Measurements from ENCODE around the gene ACBD6.

The ACBD6 gene

DNA sequence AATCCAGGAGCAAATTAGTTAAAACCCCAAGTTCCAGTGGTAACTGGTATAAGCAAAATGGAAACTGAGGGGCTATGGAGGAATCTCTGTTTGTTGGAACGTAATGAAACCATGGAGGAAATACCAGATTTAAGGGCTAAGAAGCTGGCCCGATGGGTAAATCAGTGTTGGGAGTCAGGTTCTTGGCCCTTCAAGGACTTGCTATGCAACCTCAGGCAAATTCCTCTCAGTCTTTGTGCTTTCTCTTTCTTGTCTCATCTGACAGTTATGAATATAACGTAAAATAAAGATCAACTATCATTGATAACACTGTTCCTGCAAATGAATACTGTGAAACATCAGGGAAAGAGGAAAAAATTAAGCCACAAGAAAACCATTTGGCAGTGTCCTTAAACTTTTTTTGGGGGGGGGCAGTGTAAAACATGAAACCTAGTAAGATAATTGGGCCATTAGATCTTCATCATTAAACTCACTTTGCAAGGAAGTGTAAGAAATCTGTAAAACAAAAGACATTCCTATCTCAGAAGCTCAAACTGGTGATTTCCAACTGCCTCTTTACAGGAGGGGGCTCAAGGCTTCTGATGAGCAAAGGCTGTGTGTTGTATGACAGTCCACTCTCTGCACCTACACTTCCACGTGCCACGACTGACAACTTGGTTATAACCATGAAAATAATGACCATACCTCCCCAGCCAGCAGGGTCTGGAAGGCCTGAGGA, 224.7 kb downstream of the ACBD6 start:
- in situ Hi-C loops (cut with MboI; ENCODE audit: low sequenced_read_pairs), result no loop called here

DNA sequence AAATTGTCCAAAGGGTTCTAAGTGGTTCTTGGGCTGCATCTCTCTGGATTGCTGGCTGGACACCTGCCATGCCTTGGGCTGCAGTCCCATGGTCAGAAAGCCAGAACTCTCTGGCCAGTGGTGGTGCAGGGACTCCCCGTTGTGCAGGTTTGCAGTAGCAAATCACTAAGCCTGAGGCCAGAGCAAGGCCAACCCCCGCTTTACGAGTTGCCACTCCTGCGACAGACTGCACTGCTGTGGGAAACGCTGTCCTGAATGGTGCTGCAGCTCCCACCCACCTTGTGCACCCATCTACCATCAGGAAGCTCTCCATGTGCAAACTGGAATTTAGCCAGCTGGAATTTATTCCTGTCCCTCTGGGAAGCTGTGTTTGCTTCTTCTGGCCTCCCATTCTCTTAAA, 226.7 kb downstream of the ACBD6 start:
- in situ Hi-C loops (cut with MboI; ENCODE audit: low sequenced_read_pairs), result no loop called here

DNA sequence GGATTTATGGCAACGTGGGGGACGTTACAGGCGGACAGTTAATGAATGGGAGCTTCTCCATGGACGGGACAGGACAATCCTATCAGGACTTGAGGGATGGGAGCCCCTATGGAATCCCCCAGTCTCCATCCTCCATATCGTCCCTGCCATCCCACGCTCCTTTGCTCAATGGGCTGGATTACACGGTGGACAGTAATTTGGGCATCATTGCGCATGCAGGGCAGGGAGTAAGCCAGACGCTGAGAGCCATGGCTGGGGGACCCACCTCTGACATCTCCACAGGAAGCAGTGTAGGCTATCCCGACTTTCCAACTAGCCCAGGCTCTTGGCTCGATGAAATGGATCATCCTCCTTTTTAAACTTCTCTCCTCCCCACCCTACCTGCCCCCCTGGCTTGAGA, 228.2 kb downstream of the ACBD6 start:
- in situ Hi-C loops (cut with MboI; ENCODE audit: low sequenced_read_pairs), result no loop called here

DNA sequence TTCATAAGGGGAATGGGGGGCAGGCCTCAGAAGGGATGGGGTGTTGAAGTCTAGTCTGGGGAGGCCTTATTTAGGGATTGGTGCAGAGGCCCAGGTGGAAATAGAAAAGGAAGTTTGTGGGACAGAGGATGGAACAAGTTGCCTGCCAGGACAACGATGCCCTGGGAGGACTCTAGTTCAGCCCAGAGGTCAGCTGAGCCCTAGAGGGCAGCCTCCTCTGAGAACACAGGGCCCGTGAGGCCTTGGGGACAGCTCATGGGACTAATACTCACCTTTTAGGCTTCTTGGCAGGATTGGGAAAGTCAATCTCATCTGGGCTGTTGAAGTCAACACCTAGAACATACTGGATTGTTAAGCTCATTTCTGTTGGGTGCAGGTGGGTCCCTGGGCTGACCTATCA, 229.3 kb downstream of the ACBD6 start:
- in situ Hi-C loops (cut with MboI; ENCODE audit: low sequenced_read_pairs), result no loop called here

DNA sequence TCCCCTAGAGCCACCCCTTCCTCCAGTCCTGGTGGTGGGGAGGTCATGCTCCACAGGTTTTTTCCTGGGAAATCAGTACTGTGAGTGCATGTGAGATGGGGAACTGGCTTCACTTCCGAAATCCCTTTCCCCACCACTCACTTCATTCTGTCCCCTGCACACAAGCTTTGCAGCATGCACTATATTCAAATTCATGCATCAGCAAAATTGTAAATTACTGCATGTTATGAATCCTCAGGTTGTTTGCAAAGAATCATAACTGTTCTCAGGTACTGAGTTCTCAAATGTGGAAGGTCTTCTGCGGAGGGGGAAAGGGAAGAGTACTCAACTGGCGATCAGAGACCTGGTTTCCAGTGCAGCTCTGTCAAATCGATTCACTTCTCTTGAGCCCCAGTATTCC, 230.0 kb downstream of the ACBD6 start:
- in situ Hi-C loops (cut with MboI; ENCODE audit: low sequenced_read_pairs), result no loop called here

DNA sequence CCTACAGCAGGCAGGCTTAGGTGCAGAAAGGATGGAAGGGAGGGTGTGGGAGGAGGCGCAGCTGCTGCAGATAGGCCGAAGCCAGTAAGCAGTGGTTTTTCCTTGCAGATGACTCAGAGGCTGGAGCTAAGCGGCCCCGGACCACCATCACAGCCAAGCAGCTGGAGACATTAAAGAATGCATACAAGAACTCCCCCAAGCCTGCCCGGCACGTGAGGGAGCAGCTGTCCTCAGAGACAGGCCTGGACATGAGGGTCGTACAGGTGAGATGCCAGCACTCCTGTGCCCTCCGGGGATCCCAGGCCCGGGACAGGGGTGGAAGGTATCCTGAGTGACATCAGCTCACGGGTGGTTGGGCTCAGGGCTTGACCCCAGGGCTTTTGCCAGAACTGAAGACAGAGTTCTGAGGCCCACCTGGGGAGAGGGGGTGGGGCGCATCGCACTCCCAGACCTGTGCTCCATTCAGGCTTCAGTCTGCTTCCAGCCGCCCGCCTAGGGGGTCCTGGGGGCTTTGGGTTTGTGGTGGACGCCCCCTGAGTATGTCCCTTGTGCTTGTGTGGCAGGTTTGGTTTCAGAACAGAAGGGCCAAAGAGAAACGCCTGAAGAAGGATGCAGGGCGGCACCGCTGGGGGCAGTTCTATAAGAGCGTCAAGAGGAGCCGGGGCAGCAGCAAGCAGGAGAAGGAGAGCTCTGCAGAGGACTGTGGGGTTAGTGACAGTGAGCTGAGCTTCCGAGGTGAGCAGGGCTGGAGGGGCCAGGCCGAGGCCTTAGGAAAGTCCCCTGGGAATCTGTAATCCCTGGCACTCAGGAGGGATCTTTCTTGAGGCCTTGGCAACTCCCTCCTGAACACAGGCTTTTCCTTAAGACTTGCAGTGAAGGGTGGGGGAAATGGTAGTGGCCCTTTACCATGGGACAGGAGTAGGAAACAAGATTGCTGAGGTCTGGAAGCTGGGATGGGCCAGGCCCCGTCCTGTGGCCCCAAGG, 230.8 kb downstream of the ACBD6 start:
- in situ Hi-C loops (cut with MboI; ENCODE audit: low sequenced_read_pairs), result no loop called here

DNA sequence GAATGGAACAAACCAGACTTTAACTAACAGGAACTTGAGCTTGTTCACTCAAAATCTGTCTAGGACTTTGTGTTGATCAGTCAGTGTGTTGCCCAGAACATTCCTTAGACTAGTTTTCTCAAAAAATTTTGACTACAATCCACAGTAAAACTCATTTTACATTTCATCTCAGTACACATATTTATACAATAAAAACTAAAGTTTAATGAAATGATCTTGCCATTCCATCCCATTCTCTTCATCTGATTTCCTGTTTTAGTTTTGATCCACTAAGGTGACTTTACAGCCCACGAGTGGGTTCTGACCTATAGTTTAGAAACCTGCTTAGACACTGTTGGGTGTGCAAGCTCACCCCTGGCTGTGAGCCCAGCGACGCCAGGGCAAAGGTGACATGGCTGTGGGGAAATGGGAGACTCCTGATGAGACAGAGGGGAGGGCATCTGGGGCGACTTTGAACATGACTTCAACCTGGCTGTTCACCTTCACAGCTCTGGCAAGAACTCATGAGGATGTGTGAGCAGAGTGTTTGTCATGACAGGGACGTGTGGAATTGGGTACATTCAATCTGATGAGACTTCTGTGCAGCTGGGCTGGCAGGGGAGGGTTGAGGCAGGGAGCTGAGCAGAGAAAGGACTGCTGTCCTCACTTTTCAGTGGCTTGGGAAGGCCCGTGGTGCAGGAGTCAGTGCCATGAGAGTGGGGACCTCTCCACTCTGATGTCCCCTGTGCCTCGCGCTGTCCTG, 231.7 kb downstream of the ACBD6 start:
- in situ Hi-C loops (cut with MboI; ENCODE audit: low sequenced_read_pairs), result no loop called here

DNA sequence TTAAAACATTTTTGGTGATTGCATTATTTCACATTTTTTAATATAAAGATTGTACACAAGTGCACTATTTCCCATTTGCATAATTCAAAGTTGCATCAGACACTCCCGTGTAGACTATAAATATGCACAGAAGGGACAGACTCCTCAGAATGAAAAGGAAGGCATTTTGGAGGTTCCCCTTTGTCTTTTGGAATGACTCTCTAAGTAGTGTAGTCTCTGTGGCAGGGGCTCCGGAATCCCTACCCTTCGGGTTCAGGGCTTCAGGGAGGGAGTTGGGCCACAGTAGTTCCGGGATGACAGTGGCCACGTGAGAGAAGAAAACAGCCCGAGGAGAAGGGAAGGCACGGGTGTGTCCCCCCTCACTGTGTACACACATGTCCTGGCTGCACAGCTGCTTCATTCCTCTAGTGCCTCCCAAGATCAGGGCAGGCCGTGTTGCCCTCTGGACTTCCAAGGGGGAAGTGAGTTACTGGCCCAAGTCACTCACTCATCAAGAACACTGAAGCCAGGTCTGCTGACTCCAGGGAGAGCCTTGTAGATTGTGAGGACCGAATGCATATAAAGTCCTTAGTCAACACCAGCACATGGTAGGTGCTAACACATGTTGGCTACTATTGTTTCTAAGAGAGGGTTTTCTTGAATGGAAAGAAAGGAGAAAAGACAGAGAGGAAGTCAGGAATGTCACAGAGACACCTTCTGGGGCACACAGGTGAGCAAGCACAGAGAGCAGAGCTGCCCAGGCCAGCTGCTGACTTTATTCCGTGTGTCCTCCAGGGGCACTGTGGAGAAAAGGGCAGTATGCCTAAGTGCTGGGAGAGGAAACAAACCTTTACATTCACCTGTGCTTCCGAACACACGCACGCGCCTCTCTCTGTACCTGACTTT, 232.5 kb downstream of the ACBD6 start:
- in situ Hi-C loops (cut with MboI; ENCODE audit: low sequenced_read_pairs), result no loop called here

DNA sequence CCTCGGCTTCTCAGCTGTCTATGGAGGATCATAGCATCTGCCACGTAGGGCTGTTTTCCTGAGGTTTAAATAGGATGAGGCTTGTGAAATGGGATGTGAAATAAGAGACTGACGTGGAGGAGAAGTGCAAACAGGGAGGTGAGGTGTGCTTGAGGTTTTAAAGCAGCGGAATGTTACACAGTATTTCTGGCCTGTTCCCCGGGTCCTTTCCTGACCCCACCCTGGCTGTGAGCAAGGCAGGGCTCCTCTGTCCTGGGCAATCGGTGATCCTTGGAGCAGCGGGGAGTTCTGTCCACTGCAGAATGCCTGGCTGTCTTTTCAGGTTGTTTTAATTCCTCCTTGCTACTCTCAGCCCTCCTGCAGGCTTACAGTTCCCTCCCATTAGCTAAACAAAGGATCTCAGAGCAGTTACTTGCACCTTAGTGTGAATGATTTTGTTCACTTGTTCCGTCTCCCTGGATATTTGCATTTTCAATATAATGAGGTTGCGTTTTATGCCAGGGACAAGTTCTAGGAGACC, 233.8 kb downstream of the ACBD6 start:
- in situ Hi-C loops (cut with MboI; ENCODE audit: low sequenced_read_pairs), result no loop called here

DNA sequence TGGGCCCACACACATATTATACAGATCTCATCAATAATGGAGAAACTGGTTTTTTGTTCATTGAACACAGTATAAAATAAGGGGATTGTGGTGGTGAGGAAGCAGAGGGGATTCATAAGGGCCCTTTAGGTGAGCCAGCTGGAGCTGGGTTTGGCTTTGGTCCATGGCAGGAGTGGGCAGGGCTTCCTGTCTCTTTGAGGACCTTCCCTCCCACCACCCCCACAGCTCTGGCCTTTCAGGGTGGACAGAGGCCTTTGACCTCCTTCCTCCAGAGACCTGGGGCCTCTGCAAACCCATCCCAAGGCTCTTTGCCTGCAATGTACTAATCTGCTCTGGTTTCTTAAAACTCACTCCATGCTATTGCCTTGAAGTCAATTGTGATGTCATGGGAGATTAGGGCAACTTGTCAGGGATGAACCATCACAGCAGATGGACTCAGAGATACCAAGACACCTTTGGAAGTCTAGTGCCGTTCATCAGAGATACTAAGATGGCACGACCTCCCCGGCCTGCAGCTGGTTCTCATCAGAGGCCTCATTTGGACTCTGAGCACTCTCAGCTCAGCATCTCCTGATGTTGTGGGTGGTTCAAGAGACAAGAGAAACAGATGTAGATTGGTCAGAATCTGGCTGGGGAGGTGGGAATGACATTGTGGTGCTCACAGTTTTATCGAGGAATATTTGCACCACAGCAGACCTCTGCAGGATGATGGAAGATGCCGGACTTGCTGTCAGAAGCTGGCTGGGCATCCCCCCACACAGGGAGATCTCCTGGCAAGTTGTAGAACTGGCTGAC, 234.4 kb downstream of the ACBD6 start:
- in situ Hi-C loops (cut with MboI; ENCODE audit: low sequenced_read_pairs), result no loop called here

DNA sequence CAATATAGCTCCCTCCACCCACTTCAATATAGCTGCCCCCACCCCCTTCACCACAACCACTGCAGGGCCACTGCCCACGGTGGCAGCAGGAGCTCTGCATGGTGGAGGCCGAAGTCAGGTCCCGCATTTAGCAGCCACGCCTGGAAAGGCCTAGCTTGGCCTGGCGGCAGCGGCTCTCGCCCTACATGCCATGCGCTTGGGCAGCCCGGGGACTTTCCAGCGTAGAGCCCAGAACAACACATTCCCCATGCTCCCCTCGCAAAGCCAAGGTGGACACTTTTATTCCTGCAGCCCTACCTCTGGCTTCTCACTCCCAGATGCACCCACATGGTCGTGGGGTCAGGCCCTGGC, 235.2 kb downstream of the ACBD6 start:
- in situ Hi-C loops (cut with MboI; ENCODE audit: low sequenced_read_pairs), result no loop called here

DNA sequence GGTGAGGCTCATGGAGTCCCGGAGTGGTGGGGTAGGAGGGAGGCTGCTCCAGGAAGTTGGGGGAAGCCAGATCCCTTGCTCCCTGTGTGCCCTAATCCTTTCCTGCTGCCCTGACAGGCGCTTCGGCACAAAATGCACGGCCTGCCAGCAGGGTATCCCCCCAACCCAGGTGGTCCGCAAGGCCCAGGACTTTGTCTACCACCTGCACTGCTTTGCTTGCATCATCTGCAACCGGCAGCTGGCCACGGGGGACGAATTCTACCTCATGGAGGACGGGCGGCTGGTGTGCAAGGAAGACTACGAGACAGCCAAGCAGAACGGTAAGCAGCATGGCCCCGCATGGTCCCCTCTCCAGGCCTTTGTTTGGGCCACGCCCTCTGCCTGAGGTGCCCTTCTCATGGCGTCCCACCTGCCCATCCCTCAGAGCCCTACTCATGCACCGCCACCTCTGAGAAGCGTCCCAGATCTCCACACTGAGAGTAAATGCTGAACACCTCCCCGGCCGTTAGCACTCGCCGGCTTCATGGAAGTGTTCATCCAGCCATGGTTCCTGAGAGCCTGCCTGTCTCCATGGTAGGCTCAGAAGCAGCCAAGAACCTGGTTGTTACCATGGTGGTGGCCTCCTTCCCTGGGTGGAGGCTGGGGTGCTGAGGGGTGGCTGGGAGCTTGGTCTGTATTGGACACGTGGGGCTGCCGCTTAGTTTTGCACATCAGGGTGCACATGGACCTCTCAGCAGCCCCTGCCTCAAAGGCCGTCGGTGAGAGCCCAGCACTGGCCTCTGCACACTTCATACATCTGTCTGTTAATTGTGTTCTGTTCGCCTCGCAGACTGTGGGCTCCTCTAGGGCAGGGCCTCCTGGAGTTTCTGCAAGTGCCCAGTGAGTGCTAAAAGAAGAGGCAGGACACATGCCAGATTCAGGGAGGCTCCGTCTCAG, 235.8 kb downstream of the ACBD6 start:
- in situ Hi-C loops (cut with MboI; ENCODE audit: low sequenced_read_pairs), result no loop called here

DNA sequence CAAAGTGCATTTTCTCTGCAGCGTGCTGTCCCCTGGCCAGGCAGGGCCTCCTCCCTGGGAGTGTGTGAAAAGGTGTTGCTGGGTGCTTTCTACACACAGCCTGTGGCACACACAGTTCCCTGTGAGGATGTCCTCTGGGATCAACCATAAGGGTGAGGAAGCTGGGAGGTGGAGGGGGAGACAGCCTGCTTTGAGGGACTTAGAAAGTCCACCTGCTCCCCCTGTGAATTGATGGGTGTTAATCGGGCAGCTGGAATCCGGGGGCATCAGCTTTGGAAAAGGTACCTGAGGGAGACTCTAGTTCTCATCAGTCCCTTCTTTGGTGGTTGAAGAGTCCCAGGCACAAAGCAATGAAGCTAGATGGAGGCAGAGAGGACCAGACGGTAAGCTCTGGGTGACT, 236.5 kb downstream of the ACBD6 start:
- in situ Hi-C loops (cut with MboI; ENCODE audit: low sequenced_read_pairs), result no loop called here

DNA sequence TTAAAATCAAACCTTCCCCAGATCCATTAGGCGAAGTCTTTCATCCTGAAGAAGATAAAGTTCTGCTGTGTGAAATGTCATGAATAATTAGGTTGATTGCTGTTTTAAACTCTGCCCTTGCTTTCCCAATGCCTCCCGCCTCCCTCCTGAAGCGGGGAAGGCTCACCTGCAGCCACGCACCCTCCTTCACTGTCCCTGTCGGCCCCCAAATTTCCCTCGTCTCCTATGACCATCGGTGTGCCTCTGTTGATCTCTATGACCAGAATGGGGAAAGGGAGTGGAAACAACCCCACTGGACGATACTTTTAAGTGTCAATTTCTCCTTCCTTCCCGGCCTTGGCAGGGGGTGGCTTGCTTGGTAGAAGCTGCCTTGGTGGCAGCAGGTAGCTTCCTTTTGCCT, 237.2 kb downstream of the ACBD6 start:
- in situ Hi-C loops (cut with MboI; ENCODE audit: low sequenced_read_pairs), result no loop called here

DNA sequence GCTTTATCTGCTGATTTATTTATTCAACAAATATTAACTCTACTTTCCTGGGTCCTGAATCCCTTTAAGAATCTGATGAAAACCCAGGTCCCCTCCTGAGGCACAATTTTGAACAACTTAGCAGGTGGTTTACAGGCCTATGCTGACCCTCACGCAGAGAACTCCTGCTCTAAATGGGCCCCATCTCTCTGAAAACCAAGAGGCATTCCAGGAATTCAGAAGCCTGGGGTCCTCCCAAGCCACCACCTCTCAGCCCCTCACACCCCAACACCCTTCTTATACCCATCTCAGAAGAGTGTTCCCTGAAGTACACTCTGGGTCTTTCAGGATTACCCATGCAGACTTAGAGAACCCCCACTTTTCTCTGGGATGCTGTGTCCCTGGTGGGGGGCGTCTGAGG, 237.8 kb downstream of the ACBD6 start:
- in situ Hi-C loops (cut with MboI; ENCODE audit: low sequenced_read_pairs), result no loop called here

DNA sequence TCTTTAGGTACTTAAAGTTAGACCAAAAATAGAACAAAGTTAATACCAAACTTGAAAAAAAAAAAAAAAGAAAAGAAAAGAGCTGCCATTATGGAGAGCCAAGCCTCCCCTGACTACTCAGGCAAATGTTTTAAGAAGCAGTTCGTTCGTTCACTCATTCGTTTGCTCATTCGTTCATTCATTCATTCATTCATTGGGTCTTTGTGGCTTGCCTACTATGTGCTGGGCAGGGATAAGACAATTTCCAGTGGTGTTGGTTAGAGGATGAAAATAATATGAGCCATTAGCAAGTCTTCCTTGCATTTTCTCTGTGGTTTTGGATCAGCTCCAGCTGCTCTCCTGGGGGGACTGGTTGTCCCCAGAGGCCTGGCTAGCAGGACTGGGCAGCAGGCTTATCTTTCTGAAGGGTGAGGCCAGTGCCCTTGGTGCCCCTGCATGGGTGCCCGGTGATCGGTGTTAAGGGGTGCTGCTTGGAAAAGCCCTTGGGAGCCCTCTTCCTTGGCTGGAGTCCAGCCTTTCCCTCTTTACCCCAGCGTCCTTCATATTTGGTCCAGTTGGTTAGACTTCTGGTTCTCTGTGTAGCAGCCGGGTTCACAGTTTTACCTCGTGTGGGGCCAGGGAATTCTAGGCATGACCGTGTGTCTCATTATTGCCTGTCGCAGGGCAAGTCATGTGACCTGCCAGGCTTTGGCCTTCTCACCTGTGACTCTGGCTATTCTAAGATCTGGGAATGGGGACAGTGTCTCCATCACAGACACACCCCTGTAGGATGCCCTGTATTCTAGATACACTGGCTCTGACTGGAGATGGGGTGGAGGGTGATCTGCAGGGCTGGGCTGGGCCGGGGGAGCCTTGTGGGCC, 239.5 kb downstream of the ACBD6 start:
- in situ Hi-C loops (cut with MboI; ENCODE audit: low sequenced_read_pairs), result no loop called here

DNA sequence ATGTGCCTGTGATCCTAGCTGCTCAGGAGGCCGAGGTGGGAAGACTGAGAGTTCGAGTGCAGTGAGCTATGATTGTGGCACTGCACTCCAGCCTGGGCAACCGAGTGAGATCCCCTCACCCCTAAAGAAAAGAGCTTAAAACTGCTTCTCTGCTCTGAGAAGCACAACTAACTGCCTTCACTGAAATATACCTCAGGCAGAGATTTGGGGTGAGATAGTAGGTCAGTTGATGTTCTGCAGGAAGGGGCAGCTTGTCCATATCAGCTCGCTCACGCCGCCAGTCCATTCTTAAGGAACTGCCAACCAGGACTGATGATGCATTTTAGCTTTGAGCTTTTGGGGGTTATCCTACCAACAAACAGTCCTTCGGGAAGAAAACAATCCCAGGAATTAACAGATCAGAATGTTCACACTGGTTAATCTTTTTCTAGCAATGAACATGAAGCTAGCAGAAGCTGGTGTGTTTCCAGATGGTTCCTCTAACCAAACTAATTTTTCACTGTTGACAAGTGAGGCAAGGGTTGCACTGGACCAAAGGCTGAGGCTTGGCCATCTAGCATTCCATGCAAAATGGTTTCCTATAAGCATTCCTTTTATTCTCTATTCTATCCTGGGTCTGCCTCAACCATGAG, 240.7 kb downstream of the ACBD6 start:
- in situ Hi-C loops (cut with MboI; ENCODE audit: low sequenced_read_pairs), result no loop called here
